ENCODE results near the gene ELF3.
"Not testable (repeated sequence)": the region's sequence is repeated elsewhere in the genome, so short reads cannot be mapped to it uniquely, and the experiment has no call there.

ELF3 gene

GRCh38 chr1:202010180-202011015 lies at the start of gene ELF3:
ELF3 (plus strand) TSS chr1:202010587; CDS start chr1:202011137, 550 bp downstream.
- no peak for DNase-seq

GRCh38 chr1:201962382-201962781 lies 48.0 kb upstream of the ELF3 start:
- DNase-seq: not testable (repeated sequence)

GRCh38 chr1:201964261-201964660 lies 46.1 kb upstream of the ELF3 start:
- no peak for DNase-seq

GRCh38 chr1:201966171-201966570 lies 44.2 kb upstream of the ELF3 start:
- no peak for DNase-seq

- no peak for DNase-seq
Observed at GRCh38 chr1:201968202-201968925, 42.0 kb upstream of the ELF3 start.

- no peak for DNase-seq
Observed at GRCh38 chr1:201970334-201971159, 39.8 kb upstream of the ELF3 start.

GRCh38 chr1:201982082-201982622 lies 28.2 kb upstream of the ELF3 start:
- peak; percentile 90 for DNase-seq

GRCh38 chr1:201982623-201983379 lies 27.6 kb upstream of the ELF3 start, which contains the start of gene RNPEP:
RNPEP (plus strand) TSS chr1:201982648; CDS start chr1:201982667, 19 bp downstream.
- DNase-seq: peak; percentile 79

- DNase-seq: no peak
Observed at GRCh38 chr1:201983380-201983805, 27.0 kb upstream of the ELF3 start.

GRCh38 chr1:201984446-201984845 lies 25.9 kb upstream of the ELF3 start:
- DNase-seq: no peak

GRCh38 chr1:201985355-201985754 lies 25.0 kb upstream of the ELF3 start:
- no peak for DNase-seq

- DNase-seq: no peak
Observed at GRCh38 chr1:201988601-201989000, 21.8 kb upstream of the ELF3 start.

GRCh38 chr1:201989354-201990128 lies 20.8 kb upstream of the ELF3 start:
- no peak for DNase-seq

- no peak for DNase-seq
Observed at GRCh38 chr1:201990427-201990826, 20.0 kb upstream of the ELF3 start.

GRCh38 chr1:201999625-202000238 lies 10.7 kb upstream of the ELF3 start:
- DNase-seq: no peak

- DNase-seq: no peak
Observed at GRCh38 chr1:202002507-202002906, 7.9 kb upstream of the ELF3 start.

- no peak for DNase-seq
Observed at GRCh38 chr1:202004711-202005110, 5.7 kb upstream of the ELF3 start.

GRCh38 chr1:202005958-202006357 lies 4.4 kb upstream of the ELF3 start:
- DNase-seq: no peak

- no peak for DNase-seq
Observed at GRCh38 chr1:202007304-202007703, 3.1 kb upstream of the ELF3 start.

GRCh38 chr1:202007805-202008489 lies 2.4 kb upstream of the ELF3 start:
- no peak for DNase-seq
